ENCODE results near the gene ZSCAN22. TPM values are rescaled to one million over a fixed set of nuclear protein-coding genes. Genes with fewer than 3 reads are reported as not detected.

The ZSCAN22 gene
- total and polyA plus RNA-seq, 2 experiments from 2014 or later = 0.86 to 2.9 TPM

- Histone ChIP-seq H4K20me1 (replicated peaks; ENCODE audit: insufficient read depth) (peaks cover 46% of the 10 kb centered on the region), H3K27ac (ENCODE audit: low read depth) (peak overlapping the region; percentile 91), H3K4me2 (peak overlapping the region; percentile 98), H3K27me3 (ENCODE audit: insufficient read depth) (no peaks in the 10 kb centered on the region), H3K36me3 (ENCODE audit: insufficient read depth) (peaks cover 5% of the 10 kb centered on the region; the same call in 1 of the 2 replicates), H3K4me1 (ENCODE audit: insufficient read depth) (peaks cover 18% of the 10 kb centered on the region), H3K4me3 (peak overlapping the region; percentile 73), H2AFZ (peak overlapping the region; percentile 82), H3F3A (replicated peaks; ENCODE audit: low read depth) (0 out of 2 replicates have a peak, but pooled peaks cover 4% of the 10 kb centered on the region), H3K79me2 (replicated peaks; ENCODE audit: insufficient read depth) (peaks cover 69% of the 10 kb centered on the region), H3K9me2 (ENCODE audit: insufficient read depth) (no peaks in the 10 kb centered on the region)
- Mint-ChIP-seq H3K9me3 (no peaks in the 10 kb centered on the region), H3K36me3 (ENCODE audit: low read depth) (peaks cover 55% of the 10 kb centered on the region), H3K27ac (peak overlapping the region; percentile 98), H3K4me1 (peaks cover 21% of the 10 kb centered on the region), H3K4me3 (peak overlapping the region; percentile 94), H3K27me3 (ENCODE audit: insufficient read depth, low read depth, poor library complexity) (peaks cover 14% of the 10 kb centered on the region)
- no peak for TF ChIP-seq ETS1 (IDR thresholded peaks at IDR 0.05)
- no peak for TF ChIP-seq NANOG (IDR thresholded peaks at IDR 0.05; ENCODE audit: borderline replicate concordance)
- DNase-seq (ENCODE audit: low spot score) = peak; percentile 82
- peak; percentile 70 for ATAC-seq
Observed at GRCh38 chr19:58279042-58279924, 47.5 kb upstream of the ZSCAN22 start.

GRCh38 chr19:58279925-58280316 is 46.9 kb upstream of the ZSCAN22 start:
- Mint-ChIP-seq H3K36me3 (ENCODE audit: low read depth) (peaks cover 51% of the 10 kb centered on the region), H3K9me3 (no peaks in the 10 kb centered on the region)
- 0 out of 2 replicates have a peak, but pooled peaks cover 4% of the 10 kb centered on the region for H3F3A ChIP-seq (replicated peaks; ENCODE audit: low read depth)
- TF ChIP-seq NANOG (IDR thresholded peaks at IDR 0.05; ENCODE audit: borderline replicate concordance) = no peak
- no peak for TF ChIP-seq POLR2AphosphoS5 (IDR thresholded peaks at IDR 0.05; ENCODE audit: low read depth)
- no peak for TF ChIP-seq STAT1 (IDR thresholded peaks at IDR 0.05; ENCODE audit: unreplicated experiment)
- TF ChIP-seq EZH2 (IDR thresholded peaks at IDR 0.05; ENCODE audit: low read depth, unreplicated experiment) = no peak
- no peak for TF ChIP-seq ETS1 (IDR thresholded peaks at IDR 0.05)
- no peak for TF ChIP-seq ZNF114 (CRISPR knock-in tag; IDR thresholded peaks at IDR 0.05)
- no peak for TF ChIP-seq ZNF331 (CRISPR knock-in tag; IDR thresholded peaks at IDR 0.05; ENCODE audit: low read depth)
- no peak for TF ChIP-seq REST (IDR thresholded peaks at IDR 0.05; ENCODE audit: unreplicated experiment)
- TF ChIP-seq CTCF (conservative IDR thresholded peaks at IDR 0.05; ENCODE audit: low read depth in 2 of 2) = no peak
- TF ChIP-seq JUNB (IDR thresholded peaks at IDR 0.05; ENCODE audit: unreplicated experiment) = no peak
- TF ChIP-seq CREB1 (CRISPR knock-in tag; IDR thresholded peaks at IDR 0.05; ENCODE audit: low read depth) = no peak

More at GRCh38 chr19:58279925-58280316, 46.9 kb upstream of the ZSCAN22 start:
- Histone ChIP-seq H3K27ac (ENCODE audit: low read depth) (no peak overlapping the region), H3K27me3 (ENCODE audit: insufficient read depth) (no peaks in the 10 kb centered on the region), H3K4me3 (peak overlapping the region; percentile 73), H3K4me1 (ENCODE audit: insufficient read depth) (peaks cover 18% of the 10 kb centered on the region), H2AFZ (no peak overlapping the region), H3K79me2 (replicated peaks; ENCODE audit: insufficient read depth) (peaks cover 75% of the 10 kb centered on the region), H3K36me3 (ENCODE audit: insufficient read depth) (peaks cover 5% of the 10 kb centered on the region; the same call in 1 of the 2 replicates), H3K9me2 (ENCODE audit: insufficient read depth) (no peaks in the 10 kb centered on the region), H3K4me2 (peak overlapping the region; percentile 98), H4K20me1 (replicated peaks; ENCODE audit: insufficient read depth) (peaks cover 51% of the 10 kb centered on the region)
- peak overlapping the region; percentile 98; the same call in 1 of the 2 replicates for H3K27ac Mint-ChIP-seq
- peaks cover 14% of the 10 kb centered on the region for H3K27me3 Mint-ChIP-seq (ENCODE audit: insufficient read depth, low read depth, poor library complexity)
- peaks cover 21% of the 10 kb centered on the region for H3K4me1 Mint-ChIP-seq
- no peak for DNase-seq (ENCODE audit: low spot score)
- ATAC-seq = no peak
- peak overlapping the region; percentile 94 for H3K4me3 Mint-ChIP-seq

All from GM23338 (cell line).